ENCODE measurements around the gene IL6ST. TPM values are rescaled to one million over a fixed set of nuclear protein-coding genes. Genes with fewer than 3 reads are reported as not detected.
A peak's percentile ranks its signal among the peaks of the same experiment; 100 is the strongest.
"Not testable (repeated sequence)": the region's sequence is repeated elsewhere in the genome, so short reads cannot be mapped to it uniquely, and the experiment has no call there.

The IL6ST gene
- total and polyA plus RNA-seq, 10 of the 15 experiments (the other 5 are each of a cell fraction or from before 2014, with no cell fraction given): 1.5 to 139 (median 13.0) TPM

DNA sequence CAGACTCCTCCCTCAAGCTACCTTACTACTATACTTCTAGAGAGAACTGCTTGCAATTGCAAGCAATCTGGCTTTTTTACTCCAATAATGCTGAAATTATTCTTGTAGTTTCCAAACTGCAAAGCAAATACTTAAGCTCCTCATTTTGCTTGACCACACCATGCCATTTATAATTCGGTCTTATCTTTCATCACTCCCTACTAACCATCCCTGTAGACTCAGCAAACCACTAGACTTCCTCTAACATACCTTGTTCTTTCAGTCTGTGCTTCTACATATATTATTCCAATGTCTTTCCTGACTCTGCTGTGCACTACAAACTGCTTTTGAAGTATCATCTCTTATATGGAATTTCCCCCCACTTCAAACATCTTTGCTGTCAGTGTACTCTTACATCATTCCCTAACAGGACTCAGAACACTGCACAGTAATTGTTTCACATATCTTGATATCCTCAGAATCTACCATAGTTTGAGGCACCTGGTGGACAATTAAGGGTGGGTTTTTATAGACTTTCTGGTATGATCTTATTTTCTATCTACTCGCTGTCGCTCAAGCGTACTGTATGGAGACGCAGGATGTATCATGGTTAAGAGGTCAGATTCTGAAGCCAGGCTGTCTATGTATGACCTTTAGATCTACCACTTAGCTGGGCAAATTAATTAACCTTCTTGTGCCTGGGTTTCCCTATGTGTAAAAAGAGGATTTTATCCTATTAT lies 2.8 kb downstream of the IL6ST start (continued):
- no peak for TF ChIP-seq REST (IDR thresholded peaks at IDR 0.05; ENCODE audit: low read depth, low read length)

DNA sequence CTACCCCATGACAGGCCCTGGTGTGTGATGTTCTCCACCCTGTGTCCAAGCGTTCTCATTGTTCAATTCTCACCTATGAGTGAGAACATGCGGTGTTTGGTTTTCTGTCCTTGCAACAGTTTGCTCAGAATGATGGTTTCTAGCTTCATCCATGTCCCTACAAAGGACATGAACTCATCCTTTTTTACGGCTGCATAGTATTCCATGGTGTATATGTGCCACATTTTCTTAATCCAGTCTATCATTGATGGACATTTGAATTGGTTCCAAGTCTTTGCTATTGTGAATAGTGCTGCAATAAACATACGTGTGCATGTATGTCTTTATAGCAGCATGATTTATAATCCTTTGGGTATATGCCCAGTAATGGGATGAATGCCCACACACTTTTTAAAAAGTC lies 3.9 kb downstream of the IL6ST start:
- H4K20me1 ChIP-seq (ENCODE audit: control insufficient read depth, insufficient read depth); H3K9me3 ChIP-seq (replicated peaks; ENCODE audit: control insufficient read depth, insufficient read depth, low read length); H3K4me2 ChIP-seq (ENCODE audit: control insufficient read depth, insufficient read depth); BruUV-seq (replicated peaks); H3K27me3 ChIP-seq (replicated peaks in 1 of 2; ENCODE audit: control insufficient read depth in 2 of 2, insufficient read depth in 2 of 2, low read length in 1 of 2); H3K9ac ChIP-seq (ENCODE audit: control insufficient read depth, insufficient read depth, low read length); ATAC-seq; H2AFZ ChIP-seq (ENCODE audit: control insufficient read depth, low read depth, low read length); H3K4me1 ChIP-seq (ENCODE audit: control insufficient read depth, insufficient read depth, low read length); H3K36me3 ChIP-seq (ENCODE audit: control insufficient read depth in 2 of 2, insufficient read depth in 2 of 2, low read length in 1 of 2); H3K27ac ChIP-seq (ENCODE audit: control insufficient read depth, insufficient read depth); DNase-seq (ENCODE audit: low read depth, low spot score); FAIRE-seq; intact Hi-C loops (cut with micrococcal nuclease; ENCODE audit: unreplicated experiment): not testable (repeated sequence)
- Histone ChIP-seq H3K79me2 (ENCODE audit: control insufficient read depth, insufficient read depth, low read length) (peaks cover 80% of the 10 kb centered on the region), H3K4me3 (peak overlapping the region; percentile 93)
- in situ Hi-C loops (cut with MboI): loop anchor here (5.0 to 10.0 kb wide), 3 partner anchors 66 to 1184 kb away; partner anchors contain the start of gene GPBP1
- POLR2A ChIA-PET: interaction anchor here (1.1 to 2.2 kb wide), 6 partner anchors 10 to 157 kb away, joined by 3 to 11 read pairs (median 3); no protein-coding TSS in a partner anchor
- CTCF ChIA-PET: interaction anchor here (1.1 to 1.6 kb wide), 3 partner anchors 8 to 847 kb away, joined by 3 to 6 read pairs (median 3); no protein-coding TSS in a partner anchor
- RAD21 ChIA-PET (ENCODE audit: unreplicated experiment): interaction anchor here (0.9 to 11.5 kb wide), 7 partner anchors 10 to 211 kb away, joined by 3 to 77 read pairs (median 9); no protein-coding TSS in a partner anchor
- SMC1A ChIA-PET (ENCODE audit: uncharacterized antibody, unreplicated experiment): interaction anchor here (0.6 to 7.6 kb wide), 12 partner anchors 9 to 210 kb away, joined by 3 to 89 read pairs (median 6); no protein-coding TSS in a partner anchor
- 98% methylated on average over 3 of the region's 4 CpGs for WGBS (ENCODE audit: insufficient coverage, insufficient replicate concordance, low lambda C conversion rate, missing lambda C conversion rate)
- peak; percentile 48; the same call in 1 of the 2 replicates for TF ChIP-seq SMARCA5 (IDR thresholded peaks at IDR 0.05)
